K562 (cell line): ENCODE measurements around the gene TMEM270. TPM values are rescaled to one million over a fixed set of nuclear protein-coding genes. Genes with fewer than 3 reads are reported as not detected.

Experiments
- ATAC-seq: fragments of 200-7000 bp; cut with Tn5 transposase; 3 replicates; pipeline ENCODE4 v1.9.1; 2020; ENCODE audit warnings: moderate library complexity
- BruUV-seq: library from RNA; stranded (reverse); fragments of 400-500 nt; replicated peaks from 2 replicates; lab custom pipeline; 2021; lab: Mats Ljungman, UMichigan
- CTCF ChIA-PET: fragments of 300-600 bp; formaldehyde crosslinking; extraction: SDS; loops from one replicate; lab custom pipeline; 2021; ENCODE audit warnings: low intra/inter-chr PET ratio; lab: Yijun Ruan, JAX
- POLR2A ChIA-PET: fragments of 300-600, 350-650 bp; sonication (Branson Sonifier 250); formaldehyde crosslinking; extraction: SDS; loops from one replicate; lab custom pipeline; 2021; ENCODE audit warnings: antibody characterized with exemption, inconsistent platforms; lab: Yijun Ruan, JAX
- DNase-seq, 4 experiments: peaks; one replicate each; pipeline versions ENCODE4 v3.0.0 to v3.0.0-alpha.2; 2011 to 2018; ENCODE audit warnings: low spot score in 3 of 4, mixed read lengths in 3 of 4; ENCODE audit errors: extremely low read depth in 1 of 4
- FAIRE-seq: peaks from 2 replicates; lab custom pipeline; 2011; peaks lifted over from hg19 to GRCh38; lab: Jason Lieb, UNC
- H2AFZ ChIP-seq: 2 replicates; pipeline ENCODE4 v1.6.0; 2011; ENCODE audit warnings: low read depth, low read length, control low read depth, inconsistent platforms
- H3K27ac ChIP-seq: fragments of 200-600 bp; 3 replicates; pipeline ENCODE4 v1.8.0; 2011; ENCODE audit warnings: low read depth, mild to moderate bottlenecking, control low read depth, inconsistent platforms, low read length, moderate library complexity, mixed read lengths; ENCODE audit errors: extremely low read depth
- H3K27me3 ChIP-seq, 2 experiments: fragments of 300-600 bp in 1 of 2; 2 replicates in 1 of 2; 3 replicates in 1 of 2; pipeline versions ENCODE4 v1.6.0 to v1.8.0; 2011; ENCODE audit warnings: inconsistent platforms in 2 of 2, low read length in 2 of 2, mild to moderate bottlenecking in 1 of 2, mixed read lengths in 1 of 2, moderate library complexity in 1 of 2; ENCODE audit not compliant: control insufficient read depth in 2 of 2, insufficient read depth in 2 of 2
- H3K36me3 ChIP-seq: fragments of 300-600 bp; 3 replicates; pipeline ENCODE4 v1.8.0; 2011; ENCODE audit warnings: mild to moderate bottlenecking, low read length, inconsistent platforms; ENCODE audit not compliant: control insufficient read depth, insufficient read depth
- H3K4me1 ChIP-seq, 2 experiments: fragments of 200-600 bp in 1 of 2; replicated peaks in 1 of 2; 2 replicates in 1 of 2; 3 replicates in 1 of 2; pipeline versions ENCODE4 v1.5.1 to v1.8.0; 2011; ENCODE audit warnings: inconsistent platforms in 2 of 2, low read length in 2 of 2, mild to moderate bottlenecking in 1 of 2, mixed read lengths in 1 of 2, moderate library complexity in 1 of 2; ENCODE audit not compliant: control insufficient read depth in 2 of 2, insufficient read depth in 2 of 2
- H3K4me2 ChIP-seq: 2 replicates; pipeline ENCODE4 v1.6.1; 2011; ENCODE audit warnings: low read length, control low read depth, inconsistent platforms, mixed read lengths; ENCODE audit not compliant: insufficient read depth
- H3K4me3 ChIP-seq: fragments of 200-600 bp; sonication (generic), shearing (Covaris generic); 2 replicates; pipeline ENCODE4 v1.5.1; 2016; ENCODE audit warnings: control low read depth, inconsistent platforms
- H3K79me2 ChIP-seq: fragments of 200-600 bp; 3 replicates; pipeline ENCODE4 v1.8.0; 2011; ENCODE audit warnings: low read length, inconsistent platforms; ENCODE audit not compliant: control insufficient read depth, insufficient read depth
- H3K9ac ChIP-seq, 2 experiments: 2 replicates each; pipeline versions ENCODE4 v1.6.0 to v1.6.1; 2011; ENCODE audit warnings: low read depth in 2 of 2, low read length in 2 of 2, control low read depth in 1 of 2, inconsistent platforms in 1 of 2, mild to moderate bottlenecking in 1 of 2, mixed read lengths in 1 of 2; ENCODE audit not compliant: insufficient read depth in 1 of 2
- H3K9me1 ChIP-seq: one replicate; pipeline ENCODE4 v1.6.0; 2011; ENCODE audit warnings: inconsistent platforms, mild to moderate bottlenecking, low read length, moderate library complexity; ENCODE audit not compliant: control insufficient read depth, insufficient read depth
- H3K9me3 ChIP-seq: replicated peaks from 2 replicates; pipeline ENCODE4 v1.5.1; 2011; ENCODE audit warnings: low read depth, low read length, inconsistent platforms; ENCODE audit not compliant: control insufficient read depth, insufficient read depth
- H4K20me1 ChIP-seq: replicated peaks from 2 replicates; pipeline ENCODE4 v1.6.1; 2011; ENCODE audit warnings: low read length, inconsistent platforms, mixed read lengths; ENCODE audit not compliant: control insufficient read depth, insufficient read depth
- AFF1 ChIP-seq, 2 experiments: fragments of 450-650 bp; IDR thresholded peaks; 2 replicates each; pipeline ENCODE4 v1.6.1; 2018; ENCODE audit warnings: mild to moderate bottlenecking in 2 of 2, low read depth in 1 of 2; ENCODE audit not compliant: partially characterized antibody in 2 of 2
- BCL6 ChIP-seq: fragments of 250-450 bp; sonication (Bioruptor Pico); IDR thresholded peaks from 2 replicates; pipeline ENCODE4 v1.4.0; 2020
- CBFA2T3 ChIP-seq: fragments of 450-650 bp; IDR thresholded peaks from 2 replicates; pipeline ENCODE4 v1.6.1; 2017
- ESRRA ChIP-seq: fragments of 450-650 bp; IDR thresholded peaks from 2 replicates; pipeline ENCODE4 v1.6.1; 2014; ENCODE audit warnings: low read depth, mild to moderate bottlenecking, moderate library complexity, borderline replicate concordance
- JUNB ChIP-seq: fragments of 450-650 bp; formaldehyde crosslinking; conservative IDR thresholded peaks from 2 replicates; pipeline ENCODE4 v1.4.0; 2020; ENCODE audit warnings: mild to moderate bottlenecking
- NR1H2 ChIP-seq: sonication (generic); formaldehyde crosslinking; IDR thresholded peaks from 2 replicates; pipeline ENCODE4 v1.4.0; 2020; ENCODE audit warnings: mild to moderate bottlenecking, missing genetic modification reagents
- PHB ChIP-seq: fragments of 250-450 bp; sonication (Bioruptor Pico); IDR thresholded peaks from 2 replicates; pipeline ENCODE4 v1.5.0; 2021
- POLR2A ChIP-seq: fragments of 450-650 bp; conservative IDR thresholded peaks from 2 replicates; pipeline ENCODE4 v1.6.1; 2016
- SPI1 ChIP-seq: IDR thresholded peaks from 2 replicates; pipeline ENCODE4 v1.6.1; 2011; ENCODE audit warnings: low read depth, low read length, control low read depth, borderline replicate concordance
- TSHZ1 ChIP-seq: fragments of 250-450 bp; sonication (Bioruptor Pico); IDR thresholded peaks from 2 replicates; pipeline ENCODE4 v1.4.0; 2020; ENCODE audit warnings: mild to moderate bottlenecking, moderate library complexity
- ZBTB2 ChIP-seq: fragments of 450-650 bp; IDR thresholded peaks from 2 replicates; pipeline ENCODE4 v1.6.1; 2016; ENCODE audit warnings: antibody characterized with exemption
- ZNF655 ChIP-seq: fragments of 250-450 bp; sonication (Bioruptor Pico); IDR thresholded peaks from 2 replicates; pipeline ENCODE4 v1.5.0; 2021
- WGBS: fragments of 100-300 bp; shearing (Covaris generic); methylation state at CpG from one replicate; pipeline ENCODE4 v1.1.6; 2016; ENCODE audit warnings: low coverage, mixed read lengths; ENCODE audit not compliant: insufficient coverage; ENCODE audit errors: missing lambda C conversion rate; 5-methylcytosine and 5-hydroxymethylcytosine counted together
- in situ Hi-C: fragments of 300-500 bp; cut with MboI; formaldehyde crosslinking; loops from 4 replicates; pipeline ENCODE4 v1.15.0; 2018; ENCODE audit warnings: inconsistent platforms, mixed read lengths
- intact Hi-C: fragments of 100-400 bp; cut with micrococcal nuclease; formaldehyde crosslinking; loops from 2 replicates; pipeline ENCODE4 v1.14.2; 2022
- polyA plus RNA-seq, 8 experiments: library from polyadenylated mRNA; depleted of rRNA in 4 of 8; stranded (reverse) in 5 of 8; unstranded in 3 of 8; fragments of >200 nt; fragmentation: Nextera tagmentation in 2 of 8; fragmentation: Illumina TruSeq in 1 of 8; extraction: Ambion mirVana in 2 of 8; extraction: Trizol in 1 of 8; gene quantifications; 2 replicates each; pipeline versions ENCODE4 v1.2.1 to v1.2.3, GENCODE V29; 2011 to 2014; ENCODE audit warnings: inconsistent platforms in 1 of 8, missing spikeins in 1 of 8
- total RNA-seq, 7 experiments: library from RNA; depleted of rRNA in 6 of 7; stranded (reverse); fragments of >200 nt in 6 of 7; fragmentation: Illumina TruSeq in 2 of 7; extraction: Trizol in 2 of 7; gene quantifications; 2 replicates each; pipeline versions ENCODE4 v1.2.1 to v1.2.3, GENCODE V29; 2011 to 2021; ENCODE audit warnings: low replicate concordance in 1 of 7

TMEM270 gene
- total and polyA plus RNA-seq, 9 of the 15 experiments (the other 6 are each of a cell fraction or from before 2014, with no cell fraction given) = not detected

- in situ Hi-C loops = loop anchor here (5.0 to 10.0 kb wide), 2 partner anchors 335 to 517 kb away; no protein-coding TSS in a partner anchor
- CTCF ChIA-PET = interaction anchor here (0.7 kb wide), 1 partner anchor 265 kb away, joined by 4 read pairs; no protein-coding TSS in a partner anchor
- no peak overlapping the region for H3K4me2 ChIP-seq
- TF ChIP-seq NR1H2 (CRISPR knock-in tag) (no peak), BCL6 (CRISPR knock-in tag) (no peak), ZNF655 (CRISPR knock-in tag) (no peak), PHB (CRISPR knock-in tag) (no peak), SPI1 (0 out of 2 replicates have a peak, but pooled peaks have one; percentile 8), POLR2A (no peak), CBFA2T3 (no peak), JUNB (CRISPR knock-in tag) (no peak), AFF1 (IDR thresholded peaks at IDR 0.05; ENCODE audit: low read depth in 1 of 2, partially characterized antibody in 2 of 2) (no peak), ESRRA (peak; percentile 78; the same call in 1 of the 2 replicates), ZBTB2 (no peak), TSHZ1 (CRISPR knock-in tag) (no peak)
Measured at GRCh38 chr7:73870041-73870492, 9.1 kb downstream of the TMEM270 start.

More at GRCh38 chr7:73870041-73870492, 9.1 kb downstream of the TMEM270 start:
- H3K27ac ChIP-seq = no peak overlapping the region
- H3K9ac ChIP-seq = peak overlapping the region in 1 of 2 experiments; percentile 60; a peak in 1 of 4 replicates
- peaks cover 19% of the 10 kb centered on the region for H4K20me1 ChIP-seq
- 23% methylated on average over 13 of the region's 15 CpGs for WGBS
- intact Hi-C loops = loop anchor here (5.0 kb wide), 1 partner anchor 147 kb away; no protein-coding TSS in a partner anchor
- H3K36me3 ChIP-seq = no peaks in the 10 kb centered on the region
- H3K4me3 ChIP-seq = no peak overlapping the region
- peaks cover 3 to 51% of the 10 kb centered on the region in 2 experiments; a peak in 3 of 5 replicates for H3K27me3 ChIP-seq
- H3K79me2 ChIP-seq = no peaks in the 10 kb centered on the region
- no peak overlapping the region for H2AFZ ChIP-seq
- no peaks in the 10 kb centered on the region for H3K9me3 ChIP-seq
- H3K4me1 ChIP-seq = peaks cover 0 to 26% of the 10 kb centered on the region in 2 experiments; a peak in 3 of 5 replicates
- H3K9me1 ChIP-seq = no peaks in the 10 kb centered on the region
- DNase-seq = no peak
- peak; percentile 32 for FAIRE-seq
- POLR2A ChIA-PET = interaction anchor here (0.6 to 2.5 kb wide), 5 partner anchors 9 to 169 kb away, joined by 3 to 15 read pairs (median 4); partner anchors contain the start of gene TMEM270
- ATAC-seq = peak; percentile 14; the same call in 2 of the 3 replicates
- no TSS peak for BruUV-seq
